Fibroblast of lung (primary cell): ENCODE data around the gene MCF2L2.

Experiments
- CTCF ChIP-seq, 2 donors: IDR thresholded peaks in 1 of 2; conservative IDR thresholded peaks in 1 of 2; 1 replicate in 1 of 2; 2 replicates in 1 of 2; pipeline ENCODE4 v1.5.1; 2011 to 2012; ENCODE audit warnings: low read length in 2 of 2, control low read depth in 1 of 2, inconsistent platforms in 1 of 2, low read depth in 1 of 2, mild to moderate bottlenecking in 1 of 2
- EZH2 ChIP-seq: IDR thresholded peaks from 2 replicates; pipeline ENCODE4 v1.5.1; 2012; ENCODE audit warnings: low read length, control low read depth, mild to moderate bottlenecking; ENCODE audit errors: missing control alignments

GRCh38 chr3:183193762-183194689 lies 234.4 kb downstream of the MCF2L2 start:
- TF ChIP-seq CTCF (conservative IDR thresholded peaks at IDR 0.05 in 1 of 2, IDR thresholded peaks at IDR 0.05 in 1 of 2; ENCODE audit: low read depth in 1 of 2, low read length in 2 of 2) = no peak
- no peak for TF ChIP-seq EZH2
